Endometrial microvascular endothelial cells (primary cell): Measurements from ENCODE around the gene CSH1. TPM values are rescaled to one million over a fixed set of nuclear protein-coding genes. Genes with fewer than 3 reads are reported as not detected.

Experiments
- total RNA-seq: library from RNA; depleted of rRNA; stranded (reverse); fragments of >200 nt; gene quantifications from one replicate; pipeline ENCODE4 v1.2.3, GENCODE V29; 2015; ENCODE audit errors: inconsistent ontology term

CSH1 gene
- total RNA-seq, 1 donor from 2014 or later, result not detected

Other genes with a start within 250 kb of the CSH1 start
- gene LIMD2, start 196.4 kb downstream of the CSH1 start, total RNA-seq, result 14.8 TPM
- gene STRADA, start 154.8 kb downstream of the CSH1 start, total RNA-seq, result 39.5 TPM
- gene CCDC47, start 123.0 kb downstream of the CSH1 start, total RNA-seq, result 48.7 TPM
- 42.6 TPM for gene DDX42, start 122.4 kb downstream of the CSH1 start, total RNA-seq
- 89.9 TPM for gene PSMC5, start 69.1 kb downstream of the CSH1 start, total RNA-seq
- gene FTSJ3, start 68.9 kb downstream of the CSH1 start, total RNA-seq, result 55.8 TPM
- gene SMARCD2, start 53.9 kb downstream of the CSH1 start, total RNA-seq, result 81.4 TPM
- not detected for gene CSH2, start 22.9 kb downstream of the CSH1 start, total RNA-seq
- not detected for gene GH2, start 14.6 kb downstream of the CSH1 start, total RNA-seq
- not detected for gene CSHL1, start 14.7 kb upstream of the CSH1 start, total RNA-seq
- not detected for gene GH1, start 22.3 kb upstream of the CSH1 start, total RNA-seq
- 0.93 TPM for gene CD79B, start 35.8 kb upstream of the CSH1 start, total RNA-seq
- not detected for gene SCN4A, start 76.3 kb upstream of the CSH1 start, total RNA-seq
- gene PRR29, start 101.8 kb upstream of the CSH1 start, total RNA-seq, result not detected
- gene ICAM2, start 124.1 kb upstream of the CSH1 start, total RNA-seq, result 1,904 TPM
- gene ERN1, start 233.6 kb upstream of the CSH1 start, total RNA-seq, result 23.1 TPM